Testis (tissue), 3 donors: ENCODE results near the gene PILRA. TPM values are rescaled to one million over a fixed set of nuclear protein-coding genes. Genes with fewer than 3 reads are reported as not detected.
A peak's percentile ranks its signal among the peaks of the same experiment; 100 is the strongest.

Experiments
- DNase-seq: peaks from one replicate; pipeline ENCODE4 v3.0.0-alpha.2; 2019
- H3K27ac ChIP-seq, 2 donors: fragments of 200-600 bp; sonication (generic); one replicate each; pipeline ENCODE4 v1.5.1; 2019
- H3K27me3 ChIP-seq: fragments of 200-600 bp; sonication (generic); one replicate; pipeline ENCODE4 v1.5.1; 2019
- H3K36me3 ChIP-seq: fragments of 200-600 bp; sonication (generic); one replicate; pipeline ENCODE4 v1.5.1; 2017; ENCODE audit warnings: low read depth; ENCODE audit errors: missing control alignments
- H3K4me1 ChIP-seq: fragments of 200-600 bp; sonication (generic); one replicate; pipeline ENCODE4 v1.5.1; 2019
- H3K4me3 ChIP-seq, 2 donors: fragments of 200-600 bp; sonication (generic); one replicate each; pipeline ENCODE4 v1.5.1; 2017 to 2019
- H3K9me3 ChIP-seq: fragments of 200-600 bp; sonication (generic); one replicate; pipeline ENCODE4 v1.5.1; 2017
- POLR2A ChIP-seq: fragments of 450-650 bp; IDR thresholded peaks from one replicate; pipeline ENCODE4 v1.6.1; 2017; ENCODE audit warnings: antibody characterized with exemption, mild to moderate bottlenecking, moderate library complexity
- WGBS, 2 donors: methylation state at CpG; one replicate each; pipeline ENCODE4 v1.1.5; 2018; 5-methylcytosine and 5-hydroxymethylcytosine counted together
- intact Hi-C: fragments of 100-400 bp; cut with DNase I; formaldehyde crosslinking; loops from one replicate; pipeline ENCODE4 v1.15.1; 2023; ENCODE audit warnings: low total_unique reads
- polyA plus RNA-seq: library from polyadenylated mRNA; stranded (reverse); fragments of 350-450 nt; fragmentation: Illumina TruSeq; extraction: RNeasy Lipid Tissue Mini Kit (QIAGEN cat#74804); gene quantifications from one replicate; pipeline ENCODE4 v1.2.3, GENCODE V29; 2014; ENCODE audit warnings: low read depth, low replicate concordance; ENCODE audit not compliant: insufficient read depth
- total RNA-seq, 2 donors: library from RNA; depleted of rRNA; stranded (reverse); fragments of >200 nt; gene quantifications; one replicate each; pipeline ENCODE4 v1.2.3, GENCODE V29; 2016
- TF ChIP-seq, protein P1 (sequence below), 3 experiments: fragments of 450-650 bp in 2 of 3; fragments of 200-600 bp in 1 of 3; sonication (generic) in 1 of 3; IDR thresholded peaks; one replicate each; pipeline ENCODE4 v1.5.1; 2016 to 2019; ENCODE audit warnings: antibody characterized with exemption in 3 of 3, mild to moderate bottlenecking in 2 of 3, moderate library complexity in 1 of 3

PILRA gene
- total and polyA plus RNA-seq, 3 donors from 2014 or later: 12.0 to 18.0 (median 16.3) TPM

DNA sequence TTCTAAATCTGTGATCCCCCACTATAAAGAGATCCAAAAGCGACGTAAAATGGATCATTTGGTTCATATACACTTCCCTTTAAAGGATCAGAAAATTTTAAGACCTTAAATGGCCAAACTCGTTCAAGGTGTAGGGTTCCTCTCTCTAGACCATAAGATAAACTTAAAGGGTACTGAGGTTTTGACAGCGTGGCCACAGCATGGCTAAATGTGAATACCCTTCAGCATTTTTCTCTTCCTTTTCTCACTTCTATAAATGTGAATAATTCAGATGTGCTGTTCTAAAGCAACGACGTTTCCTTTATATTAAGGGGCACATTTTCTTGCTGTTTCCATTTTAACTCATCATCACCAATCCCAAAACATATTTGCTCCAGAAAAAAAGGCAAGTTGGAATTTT, 50.0 kb downstream of the PILRA start:
- H3K27ac ChIP-seq: no peak overlapping the region
- H3K4me1 ChIP-seq: no peaks in the 10 kb centered on the region
- no peaks in the 10 kb centered on the region for H3K9me3 ChIP-seq
- H3K36me3 ChIP-seq: no peaks in the 10 kb centered on the region
- intact Hi-C loops: no loop called here
- H3K4me3 ChIP-seq: no peak overlapping the region
- WGBS, 2 donors: 75 to 91% methylated on average over 6 of the region's 6 CpGs
- TF ChIP-seq POLR2A: no peak
- TF ChIP-seq, protein P1, sequence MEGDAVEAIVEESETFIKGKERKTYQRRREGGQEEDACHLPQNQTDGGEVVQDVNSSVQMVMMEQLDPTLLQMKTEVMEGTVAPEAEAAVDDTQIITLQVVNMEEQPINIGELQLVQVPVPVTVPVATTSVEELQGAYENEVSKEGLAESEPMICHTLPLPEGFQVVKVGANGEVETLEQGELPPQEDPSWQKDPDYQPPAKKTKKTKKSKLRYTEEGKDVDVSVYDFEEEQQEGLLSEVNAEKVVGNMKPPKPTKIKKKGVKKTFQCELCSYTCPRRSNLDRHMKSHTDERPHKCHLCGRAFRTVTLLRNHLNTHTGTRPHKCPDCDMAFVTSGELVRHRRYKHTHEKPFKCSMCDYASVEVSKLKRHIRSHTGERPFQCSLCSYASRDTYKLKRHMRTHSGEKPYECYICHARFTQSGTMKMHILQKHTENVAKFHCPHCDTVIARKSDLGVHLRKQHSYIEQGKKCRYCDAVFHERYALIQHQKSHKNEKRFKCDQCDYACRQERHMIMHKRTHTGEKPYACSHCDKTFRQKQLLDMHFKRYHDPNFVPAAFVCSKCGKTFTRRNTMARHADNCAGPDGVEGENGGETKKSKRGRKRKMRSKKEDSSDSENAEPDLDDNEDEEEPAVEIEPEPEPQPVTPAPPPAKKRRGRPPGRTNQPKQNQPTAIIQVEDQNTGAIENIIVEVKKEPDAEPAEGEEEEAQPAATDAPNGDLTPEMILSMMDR (IDR thresholded peaks at IDR 0.05): no peak
- no peaks in the 10 kb centered on the region for H3K27me3 ChIP-seq
- DNase-seq: no peak

DNA sequence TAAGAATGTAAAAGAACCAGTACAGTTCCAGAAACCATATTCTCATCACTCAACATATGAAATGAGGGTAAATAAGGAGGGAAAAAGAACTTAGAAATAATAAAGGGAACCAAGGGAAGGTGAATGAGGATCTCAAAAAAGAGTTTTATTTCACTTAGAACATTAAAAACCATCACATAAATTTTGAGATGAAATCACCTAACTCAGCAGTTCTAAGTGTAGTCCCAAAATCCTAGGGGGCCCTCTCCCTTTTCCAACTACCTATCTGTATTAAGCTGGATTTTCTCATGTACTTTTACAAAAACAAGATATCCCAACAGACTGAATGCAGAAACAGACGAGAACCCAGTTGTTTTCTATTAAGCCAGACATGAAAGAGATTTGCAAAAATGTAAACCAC, 52.1 kb downstream of the PILRA start:
- H3K9me3 ChIP-seq: no peaks in the 10 kb centered on the region
- no peak for TF ChIP-seq POLR2A
- TF ChIP-seq, protein P1 (IDR thresholded peaks at IDR 0.05): no peak
- no peaks in the 10 kb centered on the region for H3K27me3 ChIP-seq
- H3K36me3 ChIP-seq: no peaks in the 10 kb centered on the region
- intact Hi-C loops: no loop called here
- WGBS, 2 donors: 28 to 57% methylated on average over 1 of the region's 1 CpG
- H3K4me3 ChIP-seq: no peak overlapping the region
- DNase-seq: no peak
- peaks cover under 1% of the 10 kb centered on the region for H3K4me1 ChIP-seq
- H3K27ac ChIP-seq: no peak overlapping the region

DNA sequence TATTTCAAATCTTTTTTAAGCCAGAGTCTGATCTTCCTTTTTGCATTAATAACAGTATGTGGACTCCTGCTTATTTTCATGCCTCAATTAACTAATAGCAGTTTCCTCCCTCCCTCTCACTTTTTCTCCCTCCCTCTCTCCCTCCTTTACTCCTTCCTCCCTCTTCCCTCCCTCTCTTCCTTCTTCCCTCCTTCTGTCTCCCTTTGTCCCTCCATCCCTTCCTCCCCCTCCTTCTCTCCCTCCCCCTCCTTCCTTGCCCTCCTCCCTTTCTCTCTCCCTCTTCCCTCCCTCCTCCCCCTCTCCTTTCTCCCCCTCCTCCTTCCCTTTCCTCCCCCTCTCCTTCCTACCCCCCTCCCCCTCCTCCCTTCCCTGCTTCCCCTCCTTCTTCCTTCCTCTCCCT, 53.2 kb downstream of the PILRA start:
- H3K4me3 ChIP-seq: no peak overlapping the region
- H3K27ac ChIP-seq: no peak overlapping the region
- TF ChIP-seq, protein P1 (IDR thresholded peaks at IDR 0.05): no peak
- TF ChIP-seq POLR2A: no peak
- no peaks in the 10 kb centered on the region for H3K9me3 ChIP-seq
- H3K36me3 ChIP-seq: no peaks in the 10 kb centered on the region
- peaks cover 12% of the 10 kb centered on the region for H3K4me1 ChIP-seq
- no peaks in the 10 kb centered on the region for H3K27me3 ChIP-seq
- DNase-seq: no peak
- intact Hi-C loops: no loop called here

DNA sequence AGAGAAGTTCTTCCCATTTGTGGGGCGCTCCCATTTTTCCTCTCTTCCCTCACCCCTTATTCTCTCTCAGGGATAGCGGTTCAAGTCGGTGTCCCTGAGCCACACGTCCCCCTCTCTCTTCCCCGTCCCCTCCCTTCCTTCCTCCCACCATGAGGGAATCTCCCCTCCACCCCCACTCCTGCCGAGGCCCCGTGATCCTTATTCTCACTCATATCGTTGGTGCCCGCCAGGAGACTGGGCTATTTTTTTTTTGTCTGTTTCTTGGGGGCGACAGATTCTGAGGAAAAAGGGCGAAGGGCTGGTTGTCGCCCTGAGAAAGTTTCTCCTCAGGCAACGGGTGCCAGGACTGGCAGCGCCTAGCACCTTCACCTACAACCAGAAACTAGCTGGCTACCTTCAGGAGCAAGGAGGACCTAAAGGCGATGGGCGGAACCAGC, 54.5 kb downstream of the PILRA start:
- H3K27me3 ChIP-seq: no peaks in the 10 kb centered on the region
- peaks cover 23% of the 10 kb centered on the region for H3K4me1 ChIP-seq
- H3K27ac ChIP-seq: peak overlapping the region; percentile 99
- H3K36me3 ChIP-seq: no peaks in the 10 kb centered on the region
- no peaks in the 10 kb centered on the region for H3K9me3 ChIP-seq
- WGBS, 2 donors: 36 to 39% methylated on average over 16 of the region's 16 CpGs
- TF ChIP-seq, protein P1 (IDR thresholded peaks at IDR 0.05): no peak
- TF ChIP-seq POLR2A: no peak
- H3K4me3 ChIP-seq: peak overlapping the region; percentile 85 to 94
- DNase-seq: no peak
- intact Hi-C loops: no loop called here

DNA sequence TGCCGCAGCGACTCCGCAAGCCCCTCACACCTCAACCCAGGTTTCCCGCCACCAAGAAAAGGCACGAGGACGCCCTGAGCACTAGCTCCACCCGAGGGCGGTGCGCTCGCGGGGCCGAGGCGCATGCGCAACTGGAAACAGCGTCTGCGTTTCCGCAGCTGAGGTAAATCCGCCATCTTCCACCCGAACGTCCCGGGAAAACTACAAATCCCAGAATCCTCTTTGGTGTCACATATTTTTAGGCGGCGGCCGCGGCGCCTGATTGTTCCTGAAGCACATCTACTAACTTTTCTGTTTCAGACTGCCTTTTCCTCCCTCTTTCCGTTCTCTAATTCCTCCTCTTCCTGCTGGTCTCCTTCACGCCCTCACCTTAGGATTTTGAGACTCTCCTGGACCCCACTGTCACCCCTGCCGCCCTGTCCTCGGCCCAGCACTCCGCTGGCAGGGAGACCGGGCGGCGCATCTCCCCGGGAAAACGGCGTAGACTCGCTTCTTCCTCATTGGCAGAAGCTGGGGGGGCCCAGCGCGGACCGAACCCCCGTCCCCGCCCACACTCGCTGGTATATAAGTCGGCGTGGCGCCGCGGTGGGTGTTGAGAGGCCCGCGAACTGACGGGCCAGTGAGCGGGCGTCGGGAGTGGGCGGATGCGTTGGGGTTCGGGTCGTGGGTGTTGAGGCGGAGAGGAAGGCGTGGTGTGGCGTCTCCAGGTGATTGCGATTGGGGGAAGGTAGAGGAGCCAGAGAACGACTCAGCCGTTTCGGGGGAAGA, 55.1 kb downstream of the PILRA start, which contains the start of gene ZCWPW1:
Gene ZCWPW1 (minus strand): TSS at position 505 of the 768 bp plus-strand sequence. CDS start 8,054 bp downstream, outside the sequence.
- intact Hi-C loops: no loop called here
- Histone ChIP-seq H3K27ac (peak within 1 kb of the TSS; percentile 99), H3K36me3 (no peaks in the 10 kb centered on the region), H3K4me1 (peaks cover 23% of the 10 kb centered on the region), H3K9me3 (no peaks in the 10 kb centered on the region), H3K27me3 (no peaks in the 10 kb centered on the region), H3K4me3 (peak within 1 kb of the TSS; percentile 85 to 94)
- peak; percentile 96 for DNase-seq
- TF ChIP-seq, protein P1 (IDR thresholded peaks at IDR 0.05): peak in 1 of 3 experiments; percentile 9
- peak; percentile 98 for TF ChIP-seq POLR2A
- WGBS, 2 donors: 1% methylated on average over 61 to 66 of the region's 66 CpGs
